Measurements from ENCODE around the gene GATD1.

GRCh38 chr11:773830-774229 lies 3.5 kb downstream of the GATD1 start:
- no peak for TF ChIP-seq POLR2A (IDR thresholded peaks at IDR 0.05)
- TF ChIP-seq POLR2AphosphoS5 (IDR thresholded peaks at IDR 0.05), result no peak
